Ishikawa (cell line): ENCODE measurements around the gene TMEM54.

ENCODE experiments used
- EP300 ChIP-seq: IDR thresholded peaks from 2 replicates; pipeline ENCODE4 v1.6.1; 2012; ENCODE audit warnings: borderline replicate concordance
- MAX ChIP-seq: IDR thresholded peaks from 2 replicates; pipeline ENCODE4 v1.6.1; 2012
- NFIC ChIP-seq: IDR thresholded peaks from 2 replicates; pipeline ENCODE4 v1.6.1; 2012
- RAD21 ChIP-seq: IDR thresholded peaks from 2 replicates; pipeline ENCODE4 v1.6.1; 2012; ENCODE audit warnings: low read depth
- REST ChIP-seq: IDR thresholded peaks from 2 replicates; pipeline ENCODE4 v1.6.1; 2012; ENCODE audit warnings: low read depth, mild to moderate bottlenecking
- USF1 ChIP-seq: IDR thresholded peaks from 2 replicates; pipeline ENCODE4 v1.6.1; 2012

DNA sequence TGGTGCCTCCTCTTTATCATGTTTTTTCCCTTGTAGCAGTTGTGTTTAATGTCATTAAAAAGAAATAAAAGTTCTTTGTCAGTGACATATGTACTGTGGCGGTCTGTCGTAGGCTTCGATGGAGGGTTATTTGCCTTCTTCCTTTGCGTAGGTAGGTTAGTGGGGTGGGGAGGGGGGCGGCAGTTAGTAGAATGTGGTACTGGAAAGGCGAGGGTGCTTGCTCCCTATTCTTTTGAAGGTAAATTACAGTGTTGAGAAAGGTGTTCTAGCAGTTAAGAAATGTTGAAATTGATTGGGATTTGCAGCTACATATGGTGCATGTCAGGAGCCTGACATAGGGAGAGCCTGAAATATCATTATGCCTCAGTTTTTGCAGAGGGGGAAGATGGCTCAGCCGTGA lies 42.4 kb downstream of the TMEM54 start:
- no peak for TF ChIP-seq RAD21
- TF ChIP-seq NFIC = no peak
- no peak for TF ChIP-seq EP300
- TF ChIP-seq REST = no peak
- TF ChIP-seq MAX = no peak
- TF ChIP-seq USF1 = no peak
